COLO668 (cell line): ENCODE data around the gene TAF13.
"Not testable (repeated sequence)": the region's sequence is repeated elsewhere in the genome, so short reads cannot be mapped to it uniquely, and the experiment has no call there.

ENCODE experiments used
- DNase-seq: peaks from one replicate; lab custom pipeline; 2025; ENCODE audit not compliant: unreplicated experiment; lab: John Stamatoyannopoulos, UW

The TAF13 gene

GRCh38 chr1:109048335-109048734 lies 27.5 kb downstream of the TAF13 start:
- no peak for DNase-seq

GRCh38 chr1:109047339-109047738 lies 28.5 kb downstream of the TAF13 start:
- DNase-seq, result no peak

GRCh38 chr1:109046671-109047070 lies 29.1 kb downstream of the TAF13 start:
- DNase-seq, result no peak

- DNase-seq, result no peak
Observed at GRCh38 chr1:109045595-109045994, 30.2 kb downstream of the TAF13 start.

GRCh38 chr1:109041621-109042468 lies 34.0 kb downstream of the TAF13 start, which contains the start of gene WDR47:
Gene WDR47 (minus strand): TSS chr1:109042102. CDS start chr1:109023512, 18,590 bp downstream.
- peak; percentile 98 for DNase-seq

GRCh38 chr1:109040989-109041620 lies 34.7 kb downstream of the TAF13 start:
- DNase-seq, result peak; percentile 56

- DNase-seq, result no peak
Observed at GRCh38 chr1:109040627-109040988, 35.2 kb downstream of the TAF13 start.

- no peak for DNase-seq
Observed at GRCh38 chr1:109034382-109034781, 41.4 kb downstream of the TAF13 start.

- not testable (repeated sequence) for DNase-seq
Observed at GRCh38 chr1:109029493-109029892, 46.3 kb downstream of the TAF13 start.

GRCh38 chr1:109027841-109028240 lies 48.0 kb downstream of the TAF13 start:
- no peak for DNase-seq

- no peak for DNase-seq
Observed at GRCh38 chr1:109025694-109026093, 50.1 kb downstream of the TAF13 start.

GRCh38 chr1:109024646-109025045 lies 51.2 kb downstream of the TAF13 start:
- no peak for DNase-seq

- DNase-seq, result no peak
Observed at GRCh38 chr1:109020693-109021257, 55.0 kb downstream of the TAF13 start.

GRCh38 chr1:109017719-109018118 lies 58.1 kb downstream of the TAF13 start:
- not testable (repeated sequence) for DNase-seq

GRCh38 chr1:109017134-109017533 lies 58.7 kb downstream of the TAF13 start:
- DNase-seq, result no peak
